CMK (cell line): ENCODE results near the gene CIBAR2.
"Not testable (repeated sequence)": the region's sequence is repeated elsewhere in the genome, so short reads cannot be mapped to it uniquely, and the experiment has no call there.

Source experiments
- DNase-seq: peaks from one replicate; pipeline ENCODE4 v3.0.0-alpha.2; 2010; ENCODE audit warnings: low read depth

CIBAR2 gene

DNA sequence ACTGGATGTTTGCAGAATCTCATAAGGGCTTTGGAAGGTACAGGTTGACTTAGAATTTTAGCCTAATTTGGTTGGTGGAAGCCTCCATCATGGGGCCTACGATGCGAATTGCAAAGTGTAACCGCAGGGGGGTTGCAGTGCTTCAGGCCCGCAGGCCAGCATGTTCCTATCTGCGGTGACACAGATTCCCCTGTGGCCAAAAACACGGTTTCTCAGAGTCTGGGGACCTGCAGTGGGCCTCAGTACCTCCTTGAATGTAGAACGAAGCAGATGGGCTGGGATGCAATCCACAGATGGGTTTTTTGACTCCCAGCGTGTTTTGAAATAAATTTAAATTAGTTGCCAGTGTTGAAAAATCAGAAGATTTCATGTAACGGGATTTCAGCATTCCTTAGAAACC is 49.9 kb downstream of the CIBAR2 start:
- DNase-seq = no peak

DNA sequence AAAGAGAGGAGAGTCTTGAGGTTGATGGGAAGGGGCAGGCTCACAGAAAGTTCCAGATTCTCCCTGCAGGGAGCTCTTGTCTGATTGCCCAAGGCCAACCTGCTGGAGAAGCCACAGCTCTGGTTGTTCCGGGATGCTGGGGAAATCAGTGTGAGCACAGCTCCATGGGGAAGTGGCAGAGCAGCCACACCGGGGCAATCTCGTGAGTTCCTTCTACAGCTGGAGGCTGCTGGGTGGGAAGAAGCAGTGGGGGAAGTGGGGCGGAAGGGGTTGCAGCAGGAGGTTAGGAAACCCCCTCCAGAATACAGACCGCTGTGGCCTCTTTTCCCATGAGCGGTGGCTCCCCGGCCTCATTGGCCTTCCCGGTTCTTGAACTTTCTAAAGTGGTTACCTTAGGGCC is 50.7 kb downstream of the CIBAR2 start:
- peak; percentile 52 for DNase-seq

DNA sequence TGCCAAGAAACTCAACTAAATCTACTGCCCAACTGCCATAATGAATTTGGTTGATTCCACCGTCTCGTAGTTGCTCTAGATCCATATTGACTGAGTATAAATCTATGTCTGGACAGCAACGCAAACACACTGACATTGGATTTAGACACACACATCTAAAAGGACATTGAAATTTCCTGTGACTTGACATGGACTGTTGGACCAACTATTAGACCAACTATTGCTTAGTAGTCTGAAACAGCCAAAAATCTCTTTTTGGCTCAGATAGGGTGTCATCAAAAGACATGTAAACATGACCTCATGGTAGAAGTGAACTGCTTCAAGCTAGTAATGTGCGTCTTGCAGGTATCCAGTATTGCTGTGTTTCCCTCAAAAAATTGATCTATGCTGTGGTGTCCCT is 53.4 kb downstream of the CIBAR2 start:
- no peak for DNase-seq

DNA sequence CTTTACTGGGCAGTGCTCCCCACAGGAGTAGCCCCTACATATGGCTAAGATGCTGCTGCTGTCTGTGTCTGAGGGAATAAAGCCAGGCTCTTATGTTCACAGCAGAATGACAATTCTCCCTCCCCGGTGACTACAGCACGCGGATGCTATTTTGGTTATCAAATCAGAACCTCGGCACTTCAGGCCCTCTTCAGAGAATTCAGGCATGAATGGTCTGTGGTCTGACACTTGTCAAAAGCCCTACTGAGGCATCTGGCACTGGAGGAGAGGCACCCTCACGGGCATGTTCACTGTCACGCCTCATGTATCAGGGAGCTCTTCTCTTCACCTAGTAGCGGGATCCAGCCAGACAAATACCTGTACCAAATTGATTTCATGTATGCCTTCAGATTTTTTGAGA is 54.3 kb downstream of the CIBAR2 start:
- DNase-seq = no peak

DNA sequence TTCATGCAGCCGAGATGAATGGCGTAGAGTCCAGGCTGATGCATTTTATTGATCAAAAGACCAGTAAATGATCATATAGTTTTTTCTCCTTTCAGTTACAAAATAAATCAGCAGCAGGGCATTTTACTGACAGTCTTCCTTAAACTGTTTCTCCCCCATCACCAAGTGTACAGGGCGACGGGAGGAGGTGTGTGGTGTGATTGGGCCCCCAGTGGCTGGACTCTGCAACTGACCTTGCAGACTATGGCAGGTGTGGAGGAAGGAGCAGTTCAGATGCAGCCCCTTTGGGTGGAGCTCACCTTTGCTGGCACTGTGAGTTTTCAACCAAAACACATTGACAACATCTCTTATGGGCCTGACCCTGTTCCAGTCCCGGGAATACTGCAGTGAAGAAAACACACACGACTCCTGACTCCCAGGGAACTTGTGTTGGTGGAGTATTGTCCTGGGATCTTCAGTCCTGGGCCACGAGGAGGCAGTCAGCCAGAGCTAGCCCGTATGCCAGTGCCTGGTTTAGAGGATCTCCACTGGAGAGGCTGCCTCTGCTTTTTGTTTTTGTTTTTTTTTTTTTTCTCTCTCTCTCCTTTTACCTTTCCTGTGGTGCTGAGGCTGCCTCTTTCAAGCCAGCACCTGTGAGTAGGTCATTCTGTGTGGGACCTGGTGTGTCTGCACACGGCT is 54.9 kb downstream of the CIBAR2 start:
- DNase-seq = no peak

DNA sequence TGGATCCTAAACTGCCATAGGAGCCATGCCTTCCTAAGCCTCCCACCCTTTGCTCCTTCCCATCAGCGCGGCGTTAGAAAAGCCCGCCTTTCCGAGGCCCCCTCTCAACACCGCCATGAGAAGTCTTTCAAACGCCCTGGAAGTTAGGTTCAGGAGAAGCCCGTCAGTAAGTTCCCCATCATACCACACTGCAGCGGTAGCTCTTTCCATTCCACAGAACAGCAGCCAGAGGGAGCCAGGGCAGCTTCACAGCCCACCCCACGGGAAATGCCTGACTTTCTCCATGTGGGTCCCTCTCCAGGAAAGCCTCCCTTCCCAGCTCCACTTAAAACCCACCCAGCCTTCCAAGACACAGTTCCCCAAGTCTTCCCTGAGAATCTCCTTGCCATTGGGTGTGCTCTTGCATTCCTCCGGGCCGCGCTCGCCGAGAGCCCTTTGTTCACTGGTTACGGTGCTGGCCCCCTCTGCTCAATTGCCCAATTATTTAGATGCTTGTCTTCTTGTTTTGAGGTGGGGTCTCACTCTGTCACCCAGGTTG is 56.0 kb downstream of the CIBAR2 start:
- DNase-seq = no peak

DNA sequence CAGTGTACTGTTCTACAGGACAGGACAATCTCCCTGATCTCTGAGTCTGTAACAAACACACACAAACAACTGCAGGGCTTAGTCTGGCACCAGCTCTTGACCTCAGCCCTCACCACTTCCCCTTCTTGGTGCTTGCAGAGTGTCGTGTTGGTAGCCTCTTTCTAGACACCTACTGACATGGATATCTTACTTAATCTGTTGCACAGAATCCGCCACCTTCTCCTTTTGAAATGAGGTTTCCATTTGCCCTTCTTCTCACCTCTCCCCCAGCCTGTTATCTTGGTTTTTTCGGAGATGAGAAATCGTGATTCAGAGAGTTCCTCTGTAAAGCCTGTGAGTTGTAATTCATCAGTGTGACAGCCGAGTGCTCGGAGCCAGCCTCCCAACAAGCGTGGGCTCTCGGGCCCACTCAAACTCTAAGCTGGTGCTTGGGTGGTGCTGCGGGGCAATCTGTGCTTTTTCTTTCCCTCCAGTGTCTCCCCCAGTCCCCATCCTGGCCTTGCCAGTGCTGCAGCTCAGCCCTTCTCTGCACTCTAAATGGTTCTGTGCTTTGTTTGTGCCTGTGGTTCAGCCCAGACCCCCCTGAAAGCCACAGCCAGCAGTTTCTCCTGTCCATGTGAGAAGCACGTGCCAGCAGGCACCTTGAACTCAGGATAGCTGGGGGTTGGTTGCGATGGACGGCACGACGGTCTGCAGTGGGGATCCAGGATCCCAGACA is 56.6 kb downstream of the CIBAR2 start:
- peak; percentile 84 for DNase-seq

DNA sequence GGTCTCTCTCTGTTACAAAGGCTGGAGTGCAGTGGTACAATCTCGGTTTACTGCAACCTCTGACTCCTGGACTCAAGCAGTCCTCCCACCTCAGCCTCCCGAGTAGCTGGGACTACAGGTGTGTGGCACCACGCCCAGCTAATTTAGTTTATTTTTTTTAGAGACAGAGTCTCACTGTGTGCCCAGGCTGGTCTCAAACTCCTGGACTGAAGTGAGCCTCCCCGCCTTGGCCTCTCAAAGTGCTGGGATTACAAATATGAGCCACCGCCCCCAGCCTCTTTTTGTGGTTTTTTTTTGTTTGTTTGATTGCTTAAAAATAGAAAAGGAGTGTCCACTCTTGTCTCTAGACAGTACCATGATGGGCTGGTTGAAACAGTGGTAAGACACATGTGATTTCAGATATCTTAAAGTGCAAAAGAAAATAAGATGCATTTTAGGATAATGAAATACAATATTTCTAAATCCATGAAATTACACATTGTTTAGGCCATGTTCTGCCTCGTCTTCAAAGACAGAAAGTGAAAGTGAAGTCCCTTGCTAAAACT is 57.3 kb downstream of the CIBAR2 start:
- no peak for DNase-seq

DNA sequence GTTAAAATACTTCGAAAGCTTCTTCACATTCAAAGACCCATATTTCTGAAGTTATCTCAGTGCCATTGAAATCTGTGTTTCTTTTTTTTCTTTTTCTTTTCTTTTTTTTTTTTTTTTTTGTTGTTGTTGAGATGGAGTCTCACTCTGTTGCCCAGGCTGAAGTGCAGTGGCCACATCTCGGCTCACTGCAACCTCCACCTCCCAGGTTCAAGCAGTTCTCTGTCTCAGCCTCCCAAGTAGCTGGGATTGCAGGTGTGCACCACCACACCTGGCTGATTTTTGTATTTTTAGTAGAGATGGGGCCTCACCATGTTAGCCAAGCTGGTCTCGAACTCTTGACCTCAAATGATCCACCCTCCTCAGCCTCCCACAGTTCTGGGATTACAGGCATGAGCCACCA is 58.0 kb downstream of the CIBAR2 start:
- DNase-seq = not testable (repeated sequence)

DNA sequence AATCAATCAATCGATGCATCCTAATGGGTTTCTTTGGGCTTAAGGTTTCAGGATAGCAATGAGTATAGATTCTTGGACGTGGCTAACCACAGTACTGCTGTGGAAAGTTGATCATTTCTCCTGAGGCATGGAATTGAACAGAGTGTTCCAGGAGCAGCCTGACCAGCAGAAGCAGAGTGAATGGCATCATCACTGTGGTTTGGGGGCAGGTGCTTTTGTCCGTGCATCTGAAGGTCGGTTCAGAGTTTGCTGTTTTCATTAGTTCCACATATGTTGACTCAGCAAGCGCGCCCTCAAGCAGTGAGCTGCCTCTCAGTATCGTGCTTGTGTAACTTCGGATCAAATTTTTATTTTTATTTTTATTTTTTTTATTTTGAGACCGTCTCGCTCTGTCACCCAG is 59.7 kb downstream of the CIBAR2 start:
- DNase-seq = no peak

DNA sequence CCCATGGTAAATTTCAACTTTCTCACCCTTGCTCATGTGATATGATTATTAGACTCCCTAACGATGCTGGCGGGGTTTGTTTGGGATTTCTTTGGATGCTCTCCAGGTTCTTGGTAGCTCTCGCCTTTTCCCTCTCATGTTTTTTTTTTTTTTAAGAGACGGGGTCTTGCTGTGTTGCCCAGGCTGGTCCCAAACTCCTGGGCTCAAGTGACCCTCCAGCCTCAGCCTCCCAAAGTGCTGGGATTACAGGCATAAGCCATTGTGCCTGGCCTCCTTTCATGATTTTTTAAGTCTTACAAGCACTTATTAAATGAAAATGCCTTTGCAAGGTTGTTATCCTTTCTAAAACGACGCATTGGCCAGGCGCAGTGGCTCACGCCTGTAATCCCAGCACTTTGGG is 60.6 kb downstream of the CIBAR2 start:
- no peak for DNase-seq

DNA sequence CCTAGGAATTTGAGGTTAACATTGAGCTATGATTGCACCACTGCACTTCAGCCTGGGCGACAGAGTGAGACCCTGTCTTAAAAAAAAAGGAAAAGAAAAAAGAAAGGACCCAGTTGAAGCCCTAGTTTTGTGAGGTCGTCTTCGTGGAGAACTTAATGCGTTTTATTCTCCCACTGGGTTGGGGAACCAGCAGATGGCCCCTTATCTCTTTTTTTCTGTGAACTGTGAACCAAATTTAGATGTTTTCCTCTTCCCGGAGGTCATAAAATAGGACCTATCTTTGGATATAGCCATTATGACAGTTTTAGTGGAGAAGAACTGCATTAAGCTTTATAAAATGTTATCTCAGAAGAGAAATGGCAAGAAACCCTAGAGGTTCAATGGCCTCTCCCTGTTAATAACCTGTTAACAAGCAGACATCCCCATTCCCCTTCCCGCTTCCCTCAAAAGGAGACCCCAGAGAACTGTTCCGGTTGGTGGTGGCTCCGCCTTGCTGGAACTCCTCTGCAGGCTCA is 61.1 kb downstream of the CIBAR2 start:
- DNase-seq = no peak

DNA sequence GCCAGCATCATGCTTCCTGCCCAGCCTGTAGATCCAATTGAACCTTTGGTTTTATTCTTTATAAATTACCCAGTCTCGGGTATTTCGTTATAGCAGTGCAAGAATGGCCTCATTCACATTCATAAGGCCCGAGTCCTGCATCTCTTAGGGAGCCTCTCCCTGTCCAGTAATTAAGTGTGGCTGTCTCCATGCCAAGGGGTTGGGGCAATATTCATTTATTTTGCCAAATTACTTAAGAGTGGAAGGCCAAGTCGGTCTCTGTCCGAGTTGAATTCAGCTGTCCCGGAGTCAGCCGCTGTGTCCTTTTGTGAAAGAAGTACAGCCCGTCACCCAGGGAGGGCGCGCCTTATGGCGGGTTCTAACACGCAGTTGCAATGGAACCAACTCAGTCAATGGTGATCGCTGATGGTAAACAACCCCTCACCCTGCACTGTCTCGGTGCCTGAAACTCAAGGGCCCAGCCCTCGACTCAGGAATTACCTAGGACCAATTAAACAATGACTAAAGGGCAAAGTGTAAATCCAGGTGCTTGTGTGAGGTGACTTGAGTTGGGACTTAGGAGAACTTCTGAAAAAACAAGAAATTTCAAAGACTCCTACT is 62.5 kb downstream of the CIBAR2 start:
- no peak for DNase-seq

DNA sequence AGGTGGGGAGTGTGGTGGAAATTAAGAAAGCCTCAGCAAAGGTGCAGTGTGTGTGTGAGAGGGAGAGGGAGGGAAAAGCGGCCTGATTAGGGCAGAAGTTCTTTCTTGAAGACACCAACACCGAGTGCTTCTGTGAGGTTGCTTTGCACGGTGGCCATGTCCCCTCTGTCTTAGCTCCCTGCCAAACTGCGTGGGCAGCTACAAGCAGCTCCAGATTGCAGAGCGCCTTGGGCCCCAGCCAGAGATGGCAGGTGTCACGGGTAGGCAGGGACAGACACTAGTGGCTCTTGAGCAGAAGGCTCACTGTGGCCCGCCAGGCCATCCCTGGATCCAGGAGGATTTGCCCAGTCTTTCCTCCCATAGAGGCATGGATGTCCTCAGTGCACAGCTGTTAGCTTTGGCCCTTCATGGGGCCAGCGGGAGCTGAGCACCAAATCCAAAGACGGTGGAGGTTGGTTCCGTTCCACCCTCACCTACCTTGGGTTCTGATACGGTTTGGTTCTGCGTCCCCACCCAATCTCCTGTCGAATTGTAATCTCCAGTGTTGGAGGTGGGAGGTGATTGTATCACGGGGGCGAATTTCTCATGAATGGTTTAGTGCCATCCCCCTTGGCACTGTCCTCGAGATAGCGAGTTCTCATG is 63.2 kb downstream of the CIBAR2 start:
- DNase-seq = no peak
